Activated CD8-positive, alpha-beta memory T cell treated with anti-CD3 and anti-CD28 coated beads, Interleukin-2, amount 10 ng/mL, durations not matched to agents 7 days and 5 days (primary cell): ENCODE results near the gene RCAN2. TPM values are rescaled to one million over a fixed set of nuclear protein-coding genes. Genes with fewer than 3 reads are reported as not detected.

Source experiments
- ATAC-seq: fragments of 150-1000 bp; cut with Tn5 transposase; one replicate; pipeline ENCODE4 v1.10.0; 2021; ENCODE audit warnings: moderate library complexity
- CTCF ChIA-PET: fragments of 350-600 bp; sonication (Branson Sonifier 250); formaldehyde crosslinking; loops from one replicate; lab custom pipeline; 2021; ENCODE audit warnings: antibody characterized with exemption; lab: Charles Lee
- DNase-seq: peaks from one replicate; pipeline ENCODE4 v3.0.0-alpha.2; 2020
- H3K27ac Mint-ChIP-seq: one replicate; pipeline ENCODE4 v1.8.0; 2021; ENCODE audit warnings: mild to moderate bottlenecking, mixed read lengths
- H3K27me3 Mint-ChIP-seq: one replicate; pipeline ENCODE4 v1.8.0; 2021; ENCODE audit warnings: mixed read lengths
- H3K36me3 Mint-ChIP-seq: one replicate; pipeline ENCODE4 v1.8.0; 2021; ENCODE audit warnings: mild to moderate bottlenecking, mixed read lengths
- H3K4me1 Mint-ChIP-seq: one replicate; pipeline ENCODE4 v1.8.0; 2021; ENCODE audit warnings: mixed read lengths
- H3K4me3 Mint-ChIP-seq: one replicate; pipeline ENCODE4 v1.8.0; 2021; ENCODE audit warnings: mild to moderate bottlenecking, moderate library complexity, mixed read lengths
- H3K9me3 Mint-ChIP-seq: one replicate; pipeline ENCODE4 v1.8.0; 2022; ENCODE audit warnings: low read depth, mixed read lengths
- total RNA-seq, 2 experiments: library from RNA; stranded (reverse); gene quantifications; one replicate each; pipeline ENCODE4 v1.2.3, GENCODE V29; 2021

RCAN2 gene
- total RNA-seq, 2 experiments from 2014 or later, result 0.91 to 3.4 TPM

GRCh38 chr6:46293641-46294316 is 197.5 kb downstream of the RCAN2 start:
- H3K9me3 Mint-ChIP-seq, result no peaks in the 10 kb centered on the region
- H3K27ac Mint-ChIP-seq, result no peak overlapping the region
- peaks cover 14% of the 10 kb centered on the region for H3K4me1 Mint-ChIP-seq
- ATAC-seq, result no peak
- DNase-seq, result no peak
- CTCF ChIA-PET, result no interaction called here
- no peaks in the 10 kb centered on the region for H3K27me3 Mint-ChIP-seq
- peaks cover 3% of the 10 kb centered on the region for H3K36me3 Mint-ChIP-seq
- H3K4me3 Mint-ChIP-seq, result no peak overlapping the region

DNA sequence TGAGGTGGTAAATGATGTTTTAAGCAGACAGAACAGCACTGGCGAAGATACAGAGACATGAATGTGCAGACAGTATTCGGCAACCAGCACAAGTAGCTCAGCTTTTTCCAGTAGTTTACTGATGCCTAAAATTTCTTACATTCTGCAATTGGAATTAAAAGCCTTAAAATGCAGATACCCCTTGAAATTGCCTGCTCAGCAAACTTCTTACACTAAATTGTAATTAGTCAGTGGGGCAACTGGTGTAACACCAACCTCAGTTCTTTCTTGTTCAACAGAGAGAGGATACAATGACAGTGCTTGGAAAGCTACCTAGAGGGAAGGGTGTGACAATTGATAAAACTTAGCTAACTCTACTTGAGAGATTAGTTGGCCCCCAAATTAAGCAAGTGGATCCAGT is 199.4 kb downstream of the RCAN2 start:
- Mint-ChIP-seq H3K27me3 (no peaks in the 10 kb centered on the region), H3K36me3 (peaks cover 4% of the 10 kb centered on the region), H3K27ac (no peak overlapping the region), H3K9me3 (no peaks in the 10 kb centered on the region), H3K4me1 (peaks cover 26% of the 10 kb centered on the region), H3K4me3 (no peak overlapping the region)
- ATAC-seq (no peak), DNase-seq (no peak)
- CTCF ChIA-PET, result interaction anchor here (1.1 kb wide), 1 partner anchor 7 kb away, joined by 3 read pairs; no protein-coding TSS in a partner anchor

DNA sequence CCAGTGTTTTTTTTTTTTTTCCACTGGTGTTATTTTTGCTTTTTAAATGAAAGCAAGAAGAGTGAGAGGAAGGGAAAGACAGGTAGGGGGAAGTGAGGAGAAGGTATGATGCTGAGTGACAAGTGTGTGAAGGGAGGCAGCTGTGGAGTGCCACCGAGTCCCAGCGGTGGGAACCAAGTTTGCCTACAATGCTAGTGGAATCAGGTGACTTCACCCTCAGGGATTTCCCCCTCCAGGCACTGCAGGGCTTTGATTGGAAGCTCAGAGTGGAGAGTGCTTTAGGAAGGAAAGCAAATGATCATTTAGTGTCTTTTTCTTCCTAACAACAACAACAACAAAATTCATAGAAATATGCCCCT is 200.0 kb downstream of the RCAN2 start:
- ATAC-seq (no peak), DNase-seq (no peak)
- H3K27ac Mint-ChIP-seq, result no peak overlapping the region
- peaks cover 26% of the 10 kb centered on the region for H3K4me1 Mint-ChIP-seq
- CTCF ChIA-PET, result interaction anchor here (1.1 kb wide), 1 partner anchor 8 kb away, joined by 3 read pairs; no protein-coding TSS in a partner anchor
- no peaks in the 10 kb centered on the region for H3K9me3 Mint-ChIP-seq
- H3K27me3 Mint-ChIP-seq, result no peaks in the 10 kb centered on the region
- peaks cover 4% of the 10 kb centered on the region for H3K36me3 Mint-ChIP-seq
- H3K4me3 Mint-ChIP-seq, result no peak overlapping the region

DNA sequence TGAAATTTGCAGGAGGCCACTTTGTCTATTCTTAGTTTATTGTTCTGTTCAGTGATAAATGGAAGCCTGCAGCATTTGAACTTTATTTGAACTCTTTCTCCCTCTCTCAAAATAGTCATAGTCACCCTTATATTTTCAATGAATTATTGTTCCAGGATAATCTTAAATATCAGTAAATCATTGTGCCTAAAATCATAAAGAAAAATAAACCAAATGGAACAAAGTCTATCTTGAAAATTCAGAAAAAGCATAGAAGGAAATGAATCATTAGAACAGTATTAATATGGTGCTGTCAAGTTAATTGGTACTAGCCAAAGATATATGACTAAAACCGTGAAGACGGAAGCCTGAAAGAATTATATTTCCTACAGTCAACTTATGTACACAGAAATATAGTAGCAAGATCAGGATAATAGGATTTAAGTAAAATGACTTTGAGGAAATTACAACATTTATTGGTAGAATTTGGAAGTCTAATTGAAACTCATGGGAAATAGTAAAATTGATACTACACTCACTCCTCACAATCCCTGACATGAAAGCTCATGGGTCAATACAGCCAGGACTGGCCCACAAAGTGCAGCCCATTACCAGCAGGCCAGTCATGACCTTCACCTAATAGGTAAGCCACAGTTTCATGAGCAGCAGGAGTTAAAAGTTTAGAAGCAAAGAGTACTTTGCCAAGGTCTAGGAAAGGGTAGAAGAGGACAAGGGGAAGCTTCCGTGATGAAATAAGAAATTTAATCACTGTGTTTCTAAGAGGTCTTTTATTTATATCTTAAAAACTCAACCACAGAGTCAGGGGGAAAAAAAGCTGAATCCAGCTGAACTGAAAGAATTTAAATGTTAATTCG is 200.6 kb downstream of the RCAN2 start:
- no peak for ATAC-seq
- Mint-ChIP-seq H3K9me3 (no peaks in the 10 kb centered on the region), H3K4me3 (no peak overlapping the region), H3K4me1 (peaks cover 26% of the 10 kb centered on the region), H3K27ac (no peak overlapping the region), H3K36me3 (peaks cover 4% of the 10 kb centered on the region), H3K27me3 (no peaks in the 10 kb centered on the region)
- no peak for DNase-seq
- CTCF ChIA-PET, result interaction anchor here (1.1 kb wide), 1 partner anchor 9 kb away, joined by 3 read pairs; no protein-coding TSS in a partner anchor

DNA sequence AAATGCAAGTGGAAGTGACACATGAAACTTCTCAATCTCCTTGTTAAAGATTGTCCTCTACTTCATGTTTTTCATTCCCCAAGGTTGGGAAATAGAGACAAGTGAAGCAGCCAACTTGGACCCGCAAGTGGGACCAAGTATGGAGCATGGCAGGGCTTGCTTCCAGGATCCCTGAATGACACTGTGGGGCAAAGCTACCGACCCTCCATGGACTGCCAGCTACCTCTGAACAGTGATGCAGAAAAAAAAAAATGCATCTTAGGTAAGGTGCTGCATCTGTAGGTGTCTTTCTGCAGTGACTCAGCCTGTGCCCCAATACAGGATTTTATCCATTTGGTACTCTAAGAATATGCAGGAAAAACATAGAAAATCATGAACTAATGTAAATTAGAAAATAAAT is 201.4 kb downstream of the RCAN2 start:
- H3K4me1 Mint-ChIP-seq, result peaks cover 26% of the 10 kb centered on the region

DNA sequence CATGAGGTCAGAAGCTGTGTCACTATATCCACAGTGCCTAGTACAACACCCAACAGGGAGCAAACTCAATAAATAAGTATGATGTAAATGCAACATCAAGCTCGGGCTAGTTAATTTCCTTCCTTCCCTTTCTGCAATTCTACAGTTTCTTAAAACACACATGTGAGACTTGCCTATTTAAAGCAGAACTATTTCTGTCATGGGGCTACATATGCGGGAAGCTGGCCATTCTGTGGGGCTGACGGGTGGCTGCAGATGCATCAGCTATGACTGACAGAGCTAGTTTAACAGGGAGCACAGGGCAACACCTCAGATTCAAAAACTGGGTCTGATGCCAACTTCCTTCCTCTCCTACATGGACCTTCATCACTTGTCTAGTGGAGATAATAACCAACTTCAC is 202.4 kb downstream of the RCAN2 start:
- Mint-ChIP-seq H3K4me3 (no peak overlapping the region), H3K27ac (no peak overlapping the region), H3K27me3 (no peaks in the 10 kb centered on the region), H3K4me1 (peaks cover 24% of the 10 kb centered on the region), H3K9me3 (no peaks in the 10 kb centered on the region), H3K36me3 (peaks cover 1% of the 10 kb centered on the region)
- DNase-seq (no peak), ATAC-seq (no peak)
- CTCF ChIA-PET, result no interaction called here

More for the DNA sequence above, 201.4 kb downstream of the RCAN2 start:
- CTCF ChIA-PET, result no interaction called here
- Mint-ChIP-seq H3K36me3 (peaks cover 1% of the 10 kb centered on the region), H3K27ac (no peak overlapping the region), H3K27me3 (no peaks in the 10 kb centered on the region), H3K9me3 (no peaks in the 10 kb centered on the region), H3K4me3 (no peak overlapping the region)
- ATAC-seq (no peak), DNase-seq (no peak)

- H3K27me3 Mint-ChIP-seq, result no peaks in the 10 kb centered on the region
- H3K27ac Mint-ChIP-seq, result no peak overlapping the region
- CTCF ChIA-PET, result no interaction called here
- peaks cover 20% of the 10 kb centered on the region for H3K4me1 Mint-ChIP-seq
- DNase-seq (no peak), ATAC-seq (no peak)
- no peaks in the 10 kb centered on the region for H3K9me3 Mint-ChIP-seq
- H3K36me3 Mint-ChIP-seq, result peaks cover 1% of the 10 kb centered on the region
- H3K4me3 Mint-ChIP-seq, result no peak overlapping the region
Observed at GRCh38 chr6:46287681-46288080, 203.6 kb downstream of the RCAN2 start.

- Mint-ChIP-seq H3K27ac (no peak overlapping the region), H3K9me3 (no peaks in the 10 kb centered on the region), H3K36me3 (peaks cover 1% of the 10 kb centered on the region), H3K27me3 (no peaks in the 10 kb centered on the region), H3K4me1 (peaks cover 20% of the 10 kb centered on the region), H3K4me3 (no peak overlapping the region)
- DNase-seq (no peak), ATAC-seq (no peak)
- CTCF ChIA-PET, result no interaction called here
Observed at GRCh38 chr6:46287043-46287442, 204.2 kb downstream of the RCAN2 start.

GRCh38 chr6:46284475-46284874 is 206.8 kb downstream of the RCAN2 start:
- H3K4me3 Mint-ChIP-seq, result no peak overlapping the region
- H3K27me3 Mint-ChIP-seq, result no peaks in the 10 kb centered on the region
- no peak overlapping the region for H3K27ac Mint-ChIP-seq
- peaks cover 1% of the 10 kb centered on the region for H3K36me3 Mint-ChIP-seq
- DNase-seq (no peak), ATAC-seq (no peak)
- H3K9me3 Mint-ChIP-seq, result no peaks in the 10 kb centered on the region
- H3K4me1 Mint-ChIP-seq, result peaks cover 20% of the 10 kb centered on the region
- CTCF ChIA-PET, result interaction anchor here (0.8 to 0.9 kb wide), 2 partner anchors 11 to 64 kb away, joined by 3 read pairs; no protein-coding TSS in a partner anchor

DNA sequence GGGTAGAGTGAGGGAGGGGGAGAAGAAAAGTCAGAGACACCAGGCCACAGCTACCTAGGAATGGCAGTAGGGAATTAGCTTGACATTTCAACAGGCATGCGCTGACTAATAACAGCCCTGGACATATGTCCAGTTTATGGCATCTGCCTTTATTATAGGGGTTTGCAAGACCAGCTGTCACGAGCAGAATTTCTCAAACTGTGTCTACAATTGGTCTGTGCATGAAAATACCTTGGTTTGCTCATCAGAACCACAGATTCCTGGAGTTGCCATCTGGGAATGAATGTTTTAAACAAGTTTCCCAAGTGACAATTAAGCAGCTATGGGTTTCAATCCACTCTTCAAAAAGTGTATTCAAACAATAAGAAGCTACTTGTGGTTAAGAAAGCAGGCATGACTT is 210.1 kb downstream of the RCAN2 start:
- Mint-ChIP-seq H3K4me1 (no peaks in the 10 kb centered on the region), H3K4me3 (no peak overlapping the region), H3K27ac (no peak overlapping the region), H3K9me3 (no peaks in the 10 kb centered on the region), H3K36me3 (no peaks in the 10 kb centered on the region), H3K27me3 (peaks cover 2% of the 10 kb centered on the region)
- DNase-seq (no peak), ATAC-seq (no peak)
- CTCF ChIA-PET, result no interaction called here

- Mint-ChIP-seq H3K36me3 (no peaks in the 10 kb centered on the region), H3K9me3 (no peaks in the 10 kb centered on the region), H3K27ac (no peak overlapping the region), H3K4me3 (no peak overlapping the region), H3K4me1 (no peaks in the 10 kb centered on the region), H3K27me3 (peaks cover 4% of the 10 kb centered on the region)
- DNase-seq, result no peak
- ATAC-seq, result no peak
- CTCF ChIA-PET, result no interaction called here
Observed at GRCh38 chr6:46279874-46280273, 211.4 kb downstream of the RCAN2 start.

GRCh38 chr6:46276576-46277142 is 214.6 kb downstream of the RCAN2 start:
- H3K9me3 Mint-ChIP-seq, result no peaks in the 10 kb centered on the region
- no peaks in the 10 kb centered on the region for H3K4me1 Mint-ChIP-seq
- H3K27me3 Mint-ChIP-seq, result peaks cover 6% of the 10 kb centered on the region
- no peak for ATAC-seq
- CTCF ChIA-PET, result no interaction called here
- H3K27ac Mint-ChIP-seq, result no peak overlapping the region
- H3K36me3 Mint-ChIP-seq, result no peaks in the 10 kb centered on the region
- DNase-seq, result no peak
- H3K4me3 Mint-ChIP-seq, result no peak overlapping the region

GRCh38 chr6:46274502-46274901 is 216.7 kb downstream of the RCAN2 start:
- Mint-ChIP-seq H3K4me1 (no peaks in the 10 kb centered on the region), H3K36me3 (no peaks in the 10 kb centered on the region), H3K27me3 (peaks cover 6% of the 10 kb centered on the region), H3K27ac (no peak overlapping the region), H3K9me3 (no peaks in the 10 kb centered on the region), H3K4me3 (no peak overlapping the region)
- no peak for ATAC-seq
- DNase-seq, result no peak
- CTCF ChIA-PET, result no interaction called here
